Coronary artery (tissue), 2 donors: Measurements from ENCODE around the gene TSSK6.

Experiments used
- DNase-seq: peaks from one replicate; pipeline ENCODE4 v3.0.0-alpha.2; 2017; ENCODE audit warnings: low spot score
- H3K27ac ChIP-seq, 2 donors: fragments of 200-600 bp; sonication (generic); one replicate each; pipeline ENCODE4 v1.5.1; 2016 to 2019
- H3K4me3 ChIP-seq: fragments of 200-600 bp; sonication (generic); 2 replicates; pipeline ENCODE4 v1.5.1; 2016; ENCODE audit warnings: mild to moderate bottlenecking, moderate library complexity
- TF ChIP-seq, protein P1 (sequence below): fragments of 200-600 bp; sonication (generic); IDR thresholded peaks from one replicate; pipeline ENCODE4 v1.5.1; 2019; ENCODE audit warnings: antibody characterized with exemption

The TSSK6 gene

DNA sequence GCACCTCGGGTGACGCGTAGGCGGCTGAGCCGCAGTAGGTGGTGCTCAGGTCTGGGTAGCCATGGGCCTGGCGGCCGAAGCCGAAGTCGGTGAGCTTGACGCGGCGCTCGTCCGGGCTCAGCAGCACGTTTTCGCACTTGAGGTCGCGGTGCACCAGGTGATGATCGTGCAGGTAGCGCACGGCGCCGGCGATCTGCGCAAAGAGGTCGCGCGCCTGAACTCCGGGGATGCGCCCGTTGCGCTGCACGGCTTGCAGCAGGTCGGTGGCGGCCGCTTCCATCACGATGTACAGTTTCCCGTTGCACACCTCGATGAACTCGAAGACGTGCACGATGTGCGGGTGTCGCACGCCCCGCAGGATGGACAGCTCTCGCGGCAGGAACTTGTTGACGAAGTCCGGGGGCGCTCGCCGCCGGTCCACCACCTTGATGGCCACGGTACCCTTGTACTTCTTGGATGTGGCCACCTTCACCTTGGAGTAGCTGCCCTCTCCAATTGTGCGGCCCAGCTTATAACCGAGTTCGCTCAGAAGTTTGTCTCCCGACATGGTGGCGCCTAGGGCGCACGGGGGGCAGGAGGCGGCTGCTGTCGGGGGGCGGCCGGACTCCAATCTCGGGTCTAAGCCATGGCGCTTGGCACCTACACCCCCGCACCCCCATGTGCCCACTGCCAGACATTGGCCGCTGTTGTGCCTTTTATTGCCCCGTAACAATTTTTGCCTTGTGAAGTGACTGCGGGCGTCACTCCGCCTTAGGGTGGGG lies at the start of gene TSSK6:
TSSK6 (minus strand) TSS at position 668 of the 761 bp plus-strand sequence; CDS start at position 547, 121 bp downstream.
- H3K4me3 ChIP-seq: peak within 1 kb of the TSS; percentile 95
- DNase-seq: no peak
- peak within 1 kb of the TSS; percentile 68 to 94 for H3K27ac ChIP-seq
- TF ChIP-seq, protein P1, sequence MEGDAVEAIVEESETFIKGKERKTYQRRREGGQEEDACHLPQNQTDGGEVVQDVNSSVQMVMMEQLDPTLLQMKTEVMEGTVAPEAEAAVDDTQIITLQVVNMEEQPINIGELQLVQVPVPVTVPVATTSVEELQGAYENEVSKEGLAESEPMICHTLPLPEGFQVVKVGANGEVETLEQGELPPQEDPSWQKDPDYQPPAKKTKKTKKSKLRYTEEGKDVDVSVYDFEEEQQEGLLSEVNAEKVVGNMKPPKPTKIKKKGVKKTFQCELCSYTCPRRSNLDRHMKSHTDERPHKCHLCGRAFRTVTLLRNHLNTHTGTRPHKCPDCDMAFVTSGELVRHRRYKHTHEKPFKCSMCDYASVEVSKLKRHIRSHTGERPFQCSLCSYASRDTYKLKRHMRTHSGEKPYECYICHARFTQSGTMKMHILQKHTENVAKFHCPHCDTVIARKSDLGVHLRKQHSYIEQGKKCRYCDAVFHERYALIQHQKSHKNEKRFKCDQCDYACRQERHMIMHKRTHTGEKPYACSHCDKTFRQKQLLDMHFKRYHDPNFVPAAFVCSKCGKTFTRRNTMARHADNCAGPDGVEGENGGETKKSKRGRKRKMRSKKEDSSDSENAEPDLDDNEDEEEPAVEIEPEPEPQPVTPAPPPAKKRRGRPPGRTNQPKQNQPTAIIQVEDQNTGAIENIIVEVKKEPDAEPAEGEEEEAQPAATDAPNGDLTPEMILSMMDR: no peak

GRCh38 chr19:19563348-19563848 lies 48.0 kb upstream of the TSSK6 start:
- TF ChIP-seq, protein P1: no peak
- no peak overlapping the region for H3K4me3 ChIP-seq
- no peak overlapping the region for H3K27ac ChIP-seq
- DNase-seq: no peak

GRCh38 chr19:19562665-19563347 lies 47.5 kb upstream of the TSSK6 start:
- DNase-seq: no peak
- Histone ChIP-seq H3K4me3 (no peak overlapping the region), H3K27ac (no peak overlapping the region)
- TF ChIP-seq, protein P1: no peak

- Histone ChIP-seq H3K4me3 (no peak overlapping the region), H3K27ac (no peak overlapping the region)
- DNase-seq: no peak
- TF ChIP-seq, protein P1: no peak
These were observed 46.8 kb upstream of the TSSK6 start for GRCh38 chr19:19561946-19562664.

GRCh38 chr19:19559931-19560330 lies 44.6 kb upstream of the TSSK6 start:
- Histone ChIP-seq H3K4me3 (no peak overlapping the region), H3K27ac (no peak overlapping the region)
- TF ChIP-seq, protein P1: no peak
- DNase-seq: no peak

DNA sequence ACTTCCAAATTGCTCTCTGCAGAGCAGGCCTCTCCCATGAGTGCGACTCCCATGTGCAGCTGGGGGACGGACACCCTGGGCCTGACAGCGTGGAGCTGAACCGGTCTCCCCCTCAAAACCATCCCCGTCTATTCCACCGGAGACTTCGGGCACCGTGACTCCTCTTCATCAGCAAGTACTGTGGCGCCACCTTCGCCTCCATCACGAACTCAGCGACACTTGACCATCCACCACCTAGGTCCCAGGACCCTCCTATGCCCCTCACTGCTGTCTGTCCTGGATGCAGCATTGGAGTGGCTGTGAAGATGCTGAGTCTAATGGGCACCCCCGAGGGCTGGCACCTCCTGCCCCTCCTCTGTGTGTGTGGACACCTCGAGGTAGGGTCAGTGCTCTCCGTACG lies 43.3 kb upstream of the TSSK6 start:
- DNase-seq: no peak
- H3K27ac ChIP-seq: no peak overlapping the region
- H3K4me3 ChIP-seq: no peak overlapping the region
- TF ChIP-seq, protein P1: no peak
